HAP-1 (cell line): ENCODE data around the gene ELL.

Experiments
- DNase-seq, 2 experiments: peaks; one replicate each; pipeline ENCODE4 v3.0.0-alpha.2; 2016 to 2020; ENCODE audit warnings: low spot score in 2 of 2
- H3K27me3 ChIP-seq: fragments of 250-450 bp; sonication (Bioruptor Pico); 2 replicates; pipeline ENCODE4 v1.5.1; 2020; ENCODE audit warnings: low read depth, mild to moderate bottlenecking, moderate library complexity
- H3K36me3 ChIP-seq: fragments of 250-450 bp; sonication (Bioruptor Pico); replicated peaks from 2 replicates; pipeline ENCODE4 v1.5.1; 2020; ENCODE audit warnings: mild to moderate bottlenecking
- H3K4me1 ChIP-seq: fragments of 250-450 bp; sonication (Bioruptor Pico); 2 replicates; pipeline ENCODE4 v1.5.1; 2020; ENCODE audit warnings: mild to moderate bottlenecking
- H3K4me3 ChIP-seq: fragments of 250-450 bp; sonication (Bioruptor Pico); 2 replicates; pipeline ENCODE4 v1.5.1; 2020; ENCODE audit warnings: mild to moderate bottlenecking, moderate library complexity
- H3K9me3 ChIP-seq: fragments of 250-450 bp; sonication (Bioruptor Pico); 2 replicates; pipeline ENCODE4 v1.5.1; 2020; ENCODE audit warnings: mild to moderate bottlenecking, moderate library complexity
- in situ Hi-C: fragments of 300-500 bp; cut with MboI; formaldehyde crosslinking; loops from 3 replicates; pipeline ENCODE4 v1.14.3; 2020; ENCODE audit warnings: low sequenced_read_pairs, inconsistent platforms, mixed read lengths

ELL gene

DNA sequence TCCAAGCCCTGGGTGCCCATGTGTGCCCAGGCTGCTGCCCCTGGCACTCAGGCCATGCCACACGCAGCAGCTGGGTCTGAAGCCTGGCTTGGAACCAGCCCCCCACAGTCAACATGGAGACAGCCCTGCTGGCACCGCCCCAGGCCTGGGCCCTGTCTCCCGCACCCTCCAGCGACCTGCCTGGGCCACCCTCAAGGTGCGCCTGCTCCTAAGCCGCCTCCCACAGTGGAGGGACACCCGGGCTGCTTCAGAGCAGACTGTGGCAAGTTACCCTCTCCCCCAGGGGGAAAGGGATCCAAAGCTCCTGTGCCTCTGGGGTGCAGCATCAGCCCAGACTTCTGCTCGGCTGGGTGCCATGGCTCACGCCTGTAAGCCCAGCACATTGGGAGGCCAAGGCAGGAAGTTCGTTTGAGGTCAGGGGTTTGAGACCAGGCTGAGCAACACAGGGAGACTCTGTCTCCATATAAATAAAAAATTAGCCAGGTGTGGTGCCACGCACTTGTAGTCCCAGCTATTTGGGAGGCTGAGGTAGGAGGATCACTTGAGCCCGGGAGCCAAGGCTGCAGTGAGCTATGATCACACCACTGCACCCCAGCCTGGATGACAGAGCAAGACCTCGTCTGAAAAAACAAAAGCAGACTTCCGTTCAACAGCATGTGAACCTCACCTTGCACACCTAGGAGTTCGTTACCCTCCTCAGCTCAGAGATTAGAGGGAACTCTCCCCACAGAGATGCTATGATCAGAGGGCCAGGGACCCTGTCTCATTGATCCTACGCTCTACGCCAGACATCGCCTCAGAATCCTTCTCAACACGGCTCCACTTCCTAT, 15.6 kb downstream of the ELL start:
- H3K27me3 ChIP-seq: no peaks in the 10 kb centered on the region
- in situ Hi-C loops: no loop called here
- no peak overlapping the region for H3K4me3 ChIP-seq
- no peaks in the 10 kb centered on the region for H3K36me3 ChIP-seq
- DNase-seq: no peak
- no peaks in the 10 kb centered on the region for H3K9me3 ChIP-seq
- no peaks in the 10 kb centered on the region for H3K4me1 ChIP-seq

DNA sequence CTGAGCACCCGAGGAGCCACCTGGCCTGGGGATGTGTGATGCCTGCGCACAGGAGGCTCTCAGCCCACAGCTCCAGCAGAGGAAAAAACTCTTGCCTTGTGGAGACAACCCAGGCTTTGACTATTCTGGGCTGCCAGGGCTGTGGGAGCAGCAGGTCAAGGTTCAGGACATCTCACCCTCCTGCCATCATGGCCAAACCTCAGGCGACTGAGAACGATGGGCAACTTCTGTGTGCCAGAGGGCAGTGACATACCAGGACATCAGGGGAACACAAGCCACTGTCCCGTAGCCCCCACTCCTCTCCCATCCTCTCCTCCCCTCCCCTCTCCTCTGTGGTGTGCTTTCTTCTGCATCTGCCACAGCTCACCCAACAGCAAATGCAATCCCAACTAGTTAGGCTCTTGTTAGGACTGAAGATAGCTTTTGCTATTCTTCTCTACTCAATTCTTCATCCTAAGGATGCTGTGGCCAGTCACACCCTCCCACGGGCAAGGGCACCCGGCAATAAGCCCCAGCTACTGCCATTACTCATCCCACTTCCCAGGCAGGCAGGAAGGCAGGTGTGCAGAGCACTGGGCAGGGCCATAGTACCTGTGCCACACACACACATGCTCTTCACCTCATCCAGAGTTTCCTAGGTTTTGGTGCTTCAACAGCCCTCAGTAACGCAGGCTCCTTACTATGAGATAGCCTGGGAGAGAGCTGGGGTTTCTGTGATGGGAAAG, 16.8 kb downstream of the ELL start:
- H3K27me3 ChIP-seq: no peaks in the 10 kb centered on the region
- no peaks in the 10 kb centered on the region for H3K36me3 ChIP-seq
- in situ Hi-C loops: no loop called here
- H3K4me1 ChIP-seq: no peaks in the 10 kb centered on the region
- DNase-seq: no peak
- no peak overlapping the region for H3K4me3 ChIP-seq
- H3K9me3 ChIP-seq: no peaks in the 10 kb centered on the region

DNA sequence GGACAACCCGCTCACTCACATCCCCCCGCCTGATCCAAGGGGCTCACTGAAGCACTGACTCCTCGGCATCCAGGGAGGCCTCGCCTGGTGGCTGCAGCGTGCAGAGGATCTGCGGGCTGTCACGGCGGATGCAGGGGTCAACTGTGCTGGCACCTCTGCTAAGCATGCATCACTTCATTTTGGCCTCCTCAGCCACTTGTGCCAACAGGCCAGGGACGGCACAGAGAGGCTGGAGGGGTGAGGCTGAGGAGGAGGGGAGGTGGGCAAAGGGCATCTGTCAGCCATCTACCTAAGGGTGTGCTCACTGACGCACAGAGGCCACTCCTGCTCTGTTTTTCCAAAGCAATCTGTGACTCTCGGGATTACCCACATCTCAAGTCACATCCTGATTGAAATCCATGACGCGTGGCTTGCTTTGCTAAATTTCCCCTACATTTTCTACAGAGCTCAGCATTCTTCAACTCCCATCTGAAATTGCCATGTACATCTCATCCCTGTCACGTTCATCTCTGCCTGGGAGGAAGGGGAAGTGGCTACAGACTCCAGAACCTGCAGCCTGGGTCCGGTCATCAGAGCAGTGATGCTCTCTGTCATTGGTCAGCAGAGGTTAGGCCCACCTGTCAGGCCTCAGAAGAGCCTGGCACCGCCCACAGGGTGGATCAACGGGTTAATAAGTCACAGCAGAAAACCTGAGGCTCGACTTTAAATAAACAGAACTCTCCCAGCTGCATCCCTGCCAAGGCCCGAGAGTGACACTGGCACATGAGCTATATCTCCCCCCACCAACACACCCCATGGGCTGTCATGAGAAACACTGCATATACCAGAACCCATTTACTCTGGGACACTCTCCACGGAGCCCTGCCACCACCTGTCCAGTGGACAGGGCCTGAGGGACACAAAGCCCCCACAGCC, 17.6 kb downstream of the ELL start:
- H3K27me3 ChIP-seq: no peaks in the 10 kb centered on the region
- in situ Hi-C loops: no loop called here
- H3K4me1 ChIP-seq: no peaks in the 10 kb centered on the region
- DNase-seq: no peak
- no peak overlapping the region for H3K4me3 ChIP-seq
- no peaks in the 10 kb centered on the region for H3K9me3 ChIP-seq
- no peaks in the 10 kb centered on the region for H3K36me3 ChIP-seq

DNA sequence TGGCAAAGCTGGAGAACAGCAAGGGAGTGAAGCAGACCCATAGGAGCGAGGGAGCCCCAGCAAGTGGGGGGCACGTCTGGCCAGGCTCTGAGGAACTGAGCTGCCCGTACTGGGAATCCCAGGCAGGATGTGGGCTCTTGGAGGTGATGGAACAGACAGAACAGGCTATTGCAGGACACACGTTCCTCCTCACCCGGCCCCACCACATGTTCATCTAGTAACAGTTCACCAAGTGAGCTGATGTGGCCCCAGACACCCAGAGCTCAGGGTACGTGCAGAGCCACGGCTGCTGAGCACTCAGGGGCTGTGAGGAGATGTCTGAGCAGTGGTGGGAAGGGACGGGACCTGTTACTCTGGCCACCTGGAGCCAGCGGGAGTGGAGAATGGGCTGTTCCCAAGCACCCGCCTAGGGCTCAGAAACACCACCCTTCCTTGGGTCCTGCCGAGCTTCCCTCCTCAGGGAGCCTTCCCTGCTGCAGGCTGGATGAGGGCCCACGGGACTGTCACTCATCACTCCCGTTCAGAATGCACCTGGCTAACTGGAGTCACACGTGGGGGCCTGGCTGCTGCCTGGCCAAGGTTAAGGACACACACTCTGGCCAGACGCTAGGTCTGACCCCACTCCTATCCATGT, 18.4 kb downstream of the ELL start:
- no peak overlapping the region for H3K4me3 ChIP-seq
- no peaks in the 10 kb centered on the region for H3K4me1 ChIP-seq
- H3K9me3 ChIP-seq: no peaks in the 10 kb centered on the region
- no peaks in the 10 kb centered on the region for H3K27me3 ChIP-seq
- no peak for DNase-seq
- in situ Hi-C loops: no loop called here
- no peaks in the 10 kb centered on the region for H3K36me3 ChIP-seq

DNA sequence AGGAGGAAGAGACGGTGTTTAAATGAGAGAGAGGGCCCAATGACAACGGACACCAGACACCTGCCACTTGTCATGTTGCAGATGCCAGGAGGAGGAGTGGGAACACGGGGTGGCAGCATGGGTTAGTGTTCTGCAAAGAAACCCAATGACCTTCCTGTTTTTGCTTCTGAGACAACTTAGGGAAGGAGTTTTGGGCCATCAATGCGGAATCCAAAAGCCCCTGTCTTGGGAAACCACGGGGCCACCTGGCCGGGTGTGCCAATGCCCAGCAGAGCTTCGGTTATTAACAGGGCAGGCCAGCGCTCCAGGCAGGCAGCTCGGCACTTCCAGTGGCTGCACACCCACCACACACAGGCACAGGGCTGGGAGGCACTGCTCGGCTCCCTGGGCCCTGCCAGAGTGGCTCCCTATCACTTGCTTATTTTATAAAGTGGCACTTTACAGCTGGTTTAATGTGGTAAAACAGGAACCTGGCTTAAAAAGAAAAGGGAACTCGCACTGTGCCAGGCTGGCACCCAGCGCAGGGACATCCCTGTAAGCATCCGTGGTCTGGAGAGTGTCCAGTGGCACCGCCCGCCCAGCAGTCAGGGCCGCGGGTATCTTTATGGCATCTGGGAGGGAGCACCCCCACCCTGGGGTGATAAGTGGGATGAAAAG, 19.1 kb downstream of the ELL start:
- Histone ChIP-seq H3K4me3 (no peak overlapping the region), H3K36me3 (no peaks in the 10 kb centered on the region), H3K27me3 (no peaks in the 10 kb centered on the region), H3K9me3 (no peaks in the 10 kb centered on the region), H3K4me1 (no peaks in the 10 kb centered on the region)
- DNase-seq: no peak
- in situ Hi-C loops: no loop called here

DNA sequence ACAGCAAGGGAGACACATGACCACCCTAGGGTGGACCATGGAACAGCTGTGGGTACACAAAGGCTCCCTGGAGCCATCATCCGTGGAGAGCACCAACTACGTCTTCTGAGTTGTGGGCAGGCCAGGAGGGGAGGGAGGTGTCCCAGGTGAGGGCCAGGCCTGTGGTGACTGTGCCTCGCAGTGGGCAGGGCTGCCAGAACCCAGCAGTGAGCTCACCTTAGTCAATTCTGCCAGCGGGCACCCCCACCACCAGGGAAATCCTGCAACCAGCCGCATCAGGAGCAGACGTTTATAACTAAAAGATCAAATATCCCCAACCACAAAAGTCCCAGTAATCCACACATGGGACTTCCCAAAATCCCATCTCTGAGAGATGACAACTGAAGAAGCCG, 19.6 kb downstream of the ELL start:
- no peaks in the 10 kb centered on the region for H3K36me3 ChIP-seq

DNA sequence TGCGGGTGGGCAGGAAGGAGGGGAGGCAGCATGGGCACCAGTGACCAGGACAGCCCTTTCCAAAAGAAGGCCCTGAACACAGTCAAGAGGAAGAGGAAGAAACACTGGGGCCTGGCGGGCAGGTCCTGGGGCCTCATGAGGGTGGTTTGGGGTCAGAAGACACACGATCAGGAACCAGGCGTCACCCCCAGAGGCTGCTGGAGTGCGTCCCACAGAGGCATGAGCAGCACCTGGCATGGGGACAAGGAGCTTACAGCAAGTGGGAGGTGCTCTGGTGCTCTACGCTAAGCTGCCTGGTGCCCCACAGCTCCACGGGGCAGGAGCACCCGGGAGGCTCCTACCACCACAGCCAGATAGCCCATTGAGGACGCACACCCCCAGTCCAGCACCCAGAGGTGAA, 20.0 kb downstream of the ELL start:
- no peaks in the 10 kb centered on the region for H3K36me3 ChIP-seq
- in situ Hi-C loops: no loop called here

More for the DNA sequence above, 19.6 kb downstream of the ELL start:
- no peak for DNase-seq
- Histone ChIP-seq H3K4me3 (no peak overlapping the region), H3K9me3 (no peaks in the 10 kb centered on the region), H3K27me3 (no peaks in the 10 kb centered on the region), H3K4me1 (no peaks in the 10 kb centered on the region)
- in situ Hi-C loops: no loop called here

DNA sequence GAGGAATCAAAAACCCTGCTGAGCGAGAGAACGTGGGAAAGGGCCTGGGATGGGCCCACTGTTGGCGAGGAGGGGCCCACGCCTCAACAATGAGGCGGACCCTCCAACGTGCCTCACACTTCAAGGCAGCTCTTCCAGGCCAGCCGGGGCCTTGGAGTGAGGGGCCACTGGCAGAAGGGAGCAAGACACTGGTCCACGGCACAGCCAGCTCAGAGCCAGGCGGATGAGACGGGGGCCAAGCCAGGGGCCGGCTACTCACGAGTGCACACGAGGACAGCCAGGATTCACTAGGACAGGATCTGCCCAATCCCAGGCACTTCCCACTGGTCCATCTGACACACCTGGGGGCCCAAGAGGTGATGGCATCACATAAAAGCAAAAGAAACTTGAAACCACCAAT, 20.5 kb downstream of the ELL start:
- H3K9me3 ChIP-seq: no peaks in the 10 kb centered on the region
- DNase-seq: no peak
- in situ Hi-C loops: no loop called here

More for the DNA sequence above, 20.0 kb downstream of the ELL start:
- Histone ChIP-seq H3K9me3 (no peaks in the 10 kb centered on the region), H3K27me3 (no peaks in the 10 kb centered on the region), H3K4me3 (no peak overlapping the region), H3K4me1 (no peaks in the 10 kb centered on the region)
- DNase-seq: no peak

DNA sequence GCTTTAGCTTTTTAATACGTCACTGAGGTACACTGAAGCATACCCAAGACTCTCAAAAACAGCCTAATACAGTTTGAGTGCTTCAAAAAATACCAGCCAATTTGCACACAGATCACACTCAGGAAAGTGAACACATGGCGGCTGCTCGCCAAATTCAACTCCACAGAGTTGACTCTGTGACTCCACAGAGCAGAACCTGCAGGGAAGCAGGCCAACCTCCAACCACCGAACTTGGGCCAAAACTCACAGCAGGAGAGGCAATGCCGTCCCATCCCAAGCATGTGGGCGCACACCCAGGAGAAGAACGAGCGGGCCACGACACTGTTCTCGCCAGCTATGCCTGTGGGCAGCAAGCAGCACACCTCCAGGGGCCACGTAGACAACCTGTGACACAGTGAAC, 21.1 kb downstream of the ELL start:
- in situ Hi-C loops: no loop called here
- Histone ChIP-seq H3K4me3 (no peak overlapping the region), H3K4me1 (no peaks in the 10 kb centered on the region), H3K9me3 (no peaks in the 10 kb centered on the region), H3K27me3 (no peaks in the 10 kb centered on the region), H3K36me3 (no peaks in the 10 kb centered on the region)
- DNase-seq: no peak

More for the DNA sequence above, 20.5 kb downstream of the ELL start:
- H3K36me3 ChIP-seq: no peaks in the 10 kb centered on the region
- no peaks in the 10 kb centered on the region for H3K4me1 ChIP-seq
- no peak overlapping the region for H3K4me3 ChIP-seq
- H3K27me3 ChIP-seq: no peaks in the 10 kb centered on the region

DNA sequence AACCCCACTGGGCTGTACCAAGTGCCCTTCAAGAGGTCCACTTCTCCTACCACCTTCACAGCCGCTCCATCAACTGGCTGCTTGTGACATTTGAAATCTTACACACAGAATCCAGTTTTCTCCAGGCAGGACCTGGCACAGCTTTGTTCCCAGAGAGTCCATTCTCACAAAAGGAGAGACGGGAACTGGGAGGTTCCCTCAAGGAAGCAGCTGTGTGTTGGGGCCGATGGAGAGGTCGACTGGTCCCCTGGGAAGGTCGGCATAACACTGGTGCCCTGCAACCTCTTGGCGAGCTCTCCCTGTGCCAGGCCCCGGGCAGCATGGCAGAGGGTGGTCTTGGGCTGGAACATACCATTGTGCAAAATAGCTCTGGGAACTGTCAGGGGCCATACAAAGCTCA, 21.5 kb downstream of the ELL start:
- Histone ChIP-seq H3K4me1 (no peaks in the 10 kb centered on the region), H3K36me3 (no peaks in the 10 kb centered on the region), H3K27me3 (no peaks in the 10 kb centered on the region), H3K4me3 (no peak overlapping the region), H3K9me3 (no peaks in the 10 kb centered on the region)
- DNase-seq: no peak
- in situ Hi-C loops: no loop called here

DNA sequence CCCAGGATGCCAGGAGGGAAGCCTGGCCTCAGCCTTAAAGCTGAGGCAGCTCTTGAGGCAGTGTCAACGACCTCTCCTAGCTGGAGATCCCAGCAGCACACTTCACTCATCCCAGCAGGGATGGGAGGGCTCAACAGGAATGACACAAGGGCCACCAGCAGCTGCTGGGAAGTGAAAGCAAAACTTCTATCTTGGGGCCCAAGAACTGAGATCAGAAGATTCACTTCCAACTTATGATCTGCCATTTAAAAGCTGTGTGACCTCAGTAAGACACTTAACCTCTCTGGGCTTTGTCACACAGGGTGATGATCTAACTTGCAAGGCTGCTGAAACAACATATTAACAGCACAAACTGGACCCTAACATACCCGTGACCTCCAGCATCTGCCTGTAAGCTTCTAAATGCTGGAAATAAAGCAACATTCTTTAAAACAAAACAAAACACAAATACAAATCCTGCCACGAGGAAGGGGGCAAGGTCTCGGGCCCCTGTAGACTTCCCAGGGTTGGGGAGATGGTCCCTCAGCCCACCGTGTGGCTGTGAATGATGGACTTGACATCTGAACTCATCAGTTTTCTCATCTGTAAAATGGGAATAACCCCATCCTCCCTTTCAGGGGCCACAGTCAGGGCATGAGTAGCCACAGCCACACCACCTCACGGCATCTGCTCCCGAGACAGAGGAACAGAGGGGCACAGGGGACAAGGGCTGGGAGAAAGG, 22.7 kb downstream of the ELL start:
- no peak for DNase-seq
- no peaks in the 10 kb centered on the region for H3K4me1 ChIP-seq
- in situ Hi-C loops: no loop called here

DNA sequence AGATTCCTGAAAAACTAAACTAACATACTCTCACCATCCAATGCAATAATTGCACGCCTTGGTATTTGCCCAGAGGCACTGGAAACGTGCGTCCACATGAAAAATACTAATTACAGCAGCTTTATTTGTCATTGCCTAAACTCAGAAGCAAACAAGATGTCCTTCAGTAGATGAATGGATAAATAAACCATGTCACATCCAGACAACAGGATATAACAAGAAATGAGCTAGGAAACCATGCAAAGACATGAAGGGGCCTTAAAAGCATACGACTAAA, 25.0 kb downstream of the ELL start:
- no peak for DNase-seq
- in situ Hi-C loops: no loop called here

More for the DNA sequence above, 22.7 kb downstream of the ELL start:
- Histone ChIP-seq H3K4me3 (no peak overlapping the region), H3K36me3 (no peaks in the 10 kb centered on the region), H3K27me3 (no peaks in the 10 kb centered on the region), H3K9me3 (no peaks in the 10 kb centered on the region)

More for the DNA sequence above, 25.0 kb downstream of the ELL start:
- H3K36me3 ChIP-seq: no peaks in the 10 kb centered on the region
- H3K9me3 ChIP-seq: no peaks in the 10 kb centered on the region
- no peaks in the 10 kb centered on the region for H3K27me3 ChIP-seq
- no peak overlapping the region for H3K4me3 ChIP-seq
- no peaks in the 10 kb centered on the region for H3K4me1 ChIP-seq
